ENCODE measurements around the gene AGPAT2.

DNA sequence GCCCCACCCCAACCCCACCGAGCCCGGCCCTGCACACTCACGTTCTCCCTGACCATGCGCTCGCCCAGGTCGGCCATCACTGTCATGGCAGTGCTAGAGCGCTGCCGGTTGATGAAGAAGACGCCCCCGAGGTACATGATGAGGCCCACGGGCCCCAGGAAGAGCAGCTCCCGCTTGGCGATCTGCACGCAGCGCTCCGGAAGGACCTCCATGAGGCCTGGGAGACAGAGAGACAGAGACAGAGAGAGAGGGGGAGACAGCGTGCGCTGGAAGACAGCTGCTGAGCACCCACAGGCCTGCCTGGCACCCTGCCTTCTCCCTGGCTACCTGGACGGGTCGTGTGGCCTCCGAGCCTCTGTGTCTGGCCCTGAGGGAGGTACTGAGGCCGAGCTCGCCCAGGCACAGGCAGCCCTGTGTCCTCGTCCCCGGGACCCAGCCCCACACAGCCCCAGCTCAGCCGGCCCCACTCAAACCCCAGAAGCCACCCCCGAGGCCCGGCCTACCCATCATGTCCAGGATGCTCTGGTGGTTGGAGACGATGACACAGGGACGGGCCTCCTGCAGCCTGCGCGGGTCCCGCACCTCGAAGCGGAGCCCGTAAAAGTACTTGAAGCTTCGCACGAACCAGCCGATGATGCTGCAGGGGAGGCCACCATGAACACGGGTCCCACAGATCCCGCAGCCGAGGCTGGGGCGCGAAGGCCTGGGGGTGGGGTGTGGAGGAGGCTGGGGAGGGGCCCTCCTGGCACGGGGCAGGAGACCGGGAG lies 10.2 kb downstream of the AGPAT2 start:
- TF ChIP-seq, protein P1, sequence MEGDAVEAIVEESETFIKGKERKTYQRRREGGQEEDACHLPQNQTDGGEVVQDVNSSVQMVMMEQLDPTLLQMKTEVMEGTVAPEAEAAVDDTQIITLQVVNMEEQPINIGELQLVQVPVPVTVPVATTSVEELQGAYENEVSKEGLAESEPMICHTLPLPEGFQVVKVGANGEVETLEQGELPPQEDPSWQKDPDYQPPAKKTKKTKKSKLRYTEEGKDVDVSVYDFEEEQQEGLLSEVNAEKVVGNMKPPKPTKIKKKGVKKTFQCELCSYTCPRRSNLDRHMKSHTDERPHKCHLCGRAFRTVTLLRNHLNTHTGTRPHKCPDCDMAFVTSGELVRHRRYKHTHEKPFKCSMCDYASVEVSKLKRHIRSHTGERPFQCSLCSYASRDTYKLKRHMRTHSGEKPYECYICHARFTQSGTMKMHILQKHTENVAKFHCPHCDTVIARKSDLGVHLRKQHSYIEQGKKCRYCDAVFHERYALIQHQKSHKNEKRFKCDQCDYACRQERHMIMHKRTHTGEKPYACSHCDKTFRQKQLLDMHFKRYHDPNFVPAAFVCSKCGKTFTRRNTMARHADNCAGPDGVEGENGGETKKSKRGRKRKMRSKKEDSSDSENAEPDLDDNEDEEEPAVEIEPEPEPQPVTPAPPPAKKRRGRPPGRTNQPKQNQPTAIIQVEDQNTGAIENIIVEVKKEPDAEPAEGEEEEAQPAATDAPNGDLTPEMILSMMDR (conservative IDR thresholded peaks at IDR 0.05 in 1 of 2, IDR thresholded peaks at IDR 0.05 in 1 of 2; ENCODE audit: low read depth in 1 of 2, low read length in 2 of 2), result no peak
- TF ChIP-seq EZH2 (IDR thresholded peaks at IDR 0.05; ENCODE audit: low read length, missing control alignments), result no peak

All from fibroblast of lung (primary cell).